ENCODE results near the gene STPG4.

Gene STPG4

DNA sequence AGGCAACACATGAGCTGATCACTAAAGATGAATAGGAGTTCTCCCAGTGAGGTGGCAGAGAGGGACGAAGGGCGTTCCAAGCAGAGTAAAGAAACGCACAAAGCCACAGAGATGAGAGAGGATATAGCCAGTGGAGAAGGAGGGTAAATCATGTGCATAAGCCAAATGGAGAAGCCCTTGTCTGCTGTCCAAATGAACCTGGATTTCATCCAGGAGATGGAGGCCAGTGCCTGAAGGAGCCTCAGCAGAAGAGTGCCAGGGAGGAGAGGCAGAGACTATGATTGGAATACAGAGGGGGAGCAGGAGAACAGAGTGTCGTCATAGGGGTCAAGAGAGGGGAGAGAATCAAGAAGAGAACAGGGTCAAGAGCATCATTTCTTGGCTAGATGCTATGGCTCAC lies 48.9 kb upstream of the STPG4 start:
- no peaks in the 10 kb centered on the region for H3K36me3 ChIP-seq (ENCODE audit: control insufficient read depth in 2 of 2, insufficient read depth in 1 of 2, low read length in 2 of 2)
- no peaks in the 10 kb centered on the region for H3K9me3 ChIP-seq (ENCODE audit: control insufficient read depth, insufficient read depth, low read depth, low read length)
- H3K4me3 ChIP-seq (ENCODE audit: low read depth, low read length), result no peak overlapping the region
- no peak overlapping the region for H3K27ac ChIP-seq (ENCODE audit: extremely low read depth, low read depth, low read length)
- TF ChIP-seq, protein P1, sequence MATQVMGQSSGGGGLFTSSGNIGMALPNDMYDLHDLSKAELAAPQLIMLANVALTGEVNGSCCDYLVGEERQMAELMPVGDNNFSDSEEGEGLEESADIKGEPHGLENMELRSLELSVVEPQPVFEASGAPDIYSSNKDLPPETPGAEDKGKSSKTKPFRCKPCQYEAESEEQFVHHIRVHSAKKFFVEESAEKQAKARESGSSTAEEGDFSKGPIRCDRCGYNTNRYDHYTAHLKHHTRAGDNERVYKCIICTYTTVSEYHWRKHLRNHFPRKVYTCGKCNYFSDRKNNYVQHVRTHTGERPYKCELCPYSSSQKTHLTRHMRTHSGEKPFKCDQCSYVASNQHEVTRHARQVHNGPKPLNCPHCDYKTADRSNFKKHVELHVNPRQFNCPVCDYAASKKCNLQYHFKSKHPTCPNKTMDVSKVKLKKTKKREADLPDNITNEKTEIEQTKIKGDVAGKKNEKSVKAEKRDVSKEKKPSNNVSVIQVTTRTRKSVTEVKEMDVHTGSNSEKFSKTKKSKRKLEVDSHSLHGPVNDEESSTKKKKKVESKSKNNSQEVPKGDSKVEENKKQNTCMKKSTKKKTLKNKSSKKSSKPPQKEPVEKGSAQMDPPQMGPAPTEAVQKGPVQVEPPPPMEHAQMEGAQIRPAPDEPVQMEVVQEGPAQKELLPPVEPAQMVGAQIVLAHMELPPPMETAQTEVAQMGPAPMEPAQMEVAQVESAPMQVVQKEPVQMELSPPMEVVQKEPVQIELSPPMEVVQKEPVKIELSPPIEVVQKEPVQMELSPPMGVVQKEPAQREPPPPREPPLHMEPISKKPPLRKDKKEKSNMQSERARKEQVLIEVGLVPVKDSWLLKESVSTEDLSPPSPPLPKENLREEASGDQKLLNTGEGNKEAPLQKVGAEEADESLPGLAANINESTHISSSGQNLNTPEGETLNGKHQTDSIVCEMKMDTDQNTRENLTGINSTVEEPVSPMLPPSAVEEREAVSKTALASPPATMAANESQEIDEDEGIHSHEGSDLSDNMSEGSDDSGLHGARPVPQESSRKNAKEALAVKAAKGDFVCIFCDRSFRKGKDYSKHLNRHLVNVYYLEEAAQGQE (tag by site-specific recombination; IDR thresholded peaks at IDR 0.05), result 0 out of 2 replicates have a peak, but pooled peaks have one; percentile 30
- no peak for TF ChIP-seq MYNN (tag by site-specific recombination; IDR thresholded peaks at IDR 0.05; ENCODE audit: borderline replicate concordance)
- CTCF ChIA-PET, result interaction anchor here (1.1 kb wide), 2 partner anchors 9 to 60 kb away, joined by 3 to 4 read pairs; no protein-coding TSS in a partner anchor
- H3K4me1 ChIP-seq (ENCODE audit: control insufficient read depth, insufficient read depth, low read length), result peaks cover 4% of the 10 kb centered on the region
- POLR2A ChIA-PET, result no interaction called here

DNA sequence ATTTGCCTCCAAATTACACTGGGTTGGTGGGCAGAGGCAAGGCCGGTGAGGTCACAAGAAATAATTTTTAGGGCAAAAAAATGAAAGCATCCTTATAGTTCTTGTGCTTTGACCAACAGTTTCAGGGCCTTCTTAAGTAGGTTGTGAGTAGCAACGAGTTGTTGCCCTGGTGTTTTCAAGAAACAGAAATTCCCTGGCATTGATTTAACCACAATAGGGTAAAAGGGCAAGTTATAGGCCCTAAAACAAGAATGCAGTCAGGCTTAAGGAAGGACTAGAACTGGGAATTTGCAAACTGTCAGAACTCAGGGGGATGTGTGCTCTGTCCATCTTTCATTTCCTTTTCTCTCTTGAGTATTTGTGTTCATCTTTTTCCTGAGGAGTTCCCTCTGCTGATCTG lies 46.1 kb upstream of the STPG4 start:
- TF ChIP-seq ZNF621 (tag by site-specific recombination; IDR thresholded peaks at IDR 0.05), result no peak
- TF ChIP-seq ZNF10 (tag by site-specific recombination; IDR thresholded peaks at IDR 0.05), result no peak
- TF ChIP-seq, protein P2, sequence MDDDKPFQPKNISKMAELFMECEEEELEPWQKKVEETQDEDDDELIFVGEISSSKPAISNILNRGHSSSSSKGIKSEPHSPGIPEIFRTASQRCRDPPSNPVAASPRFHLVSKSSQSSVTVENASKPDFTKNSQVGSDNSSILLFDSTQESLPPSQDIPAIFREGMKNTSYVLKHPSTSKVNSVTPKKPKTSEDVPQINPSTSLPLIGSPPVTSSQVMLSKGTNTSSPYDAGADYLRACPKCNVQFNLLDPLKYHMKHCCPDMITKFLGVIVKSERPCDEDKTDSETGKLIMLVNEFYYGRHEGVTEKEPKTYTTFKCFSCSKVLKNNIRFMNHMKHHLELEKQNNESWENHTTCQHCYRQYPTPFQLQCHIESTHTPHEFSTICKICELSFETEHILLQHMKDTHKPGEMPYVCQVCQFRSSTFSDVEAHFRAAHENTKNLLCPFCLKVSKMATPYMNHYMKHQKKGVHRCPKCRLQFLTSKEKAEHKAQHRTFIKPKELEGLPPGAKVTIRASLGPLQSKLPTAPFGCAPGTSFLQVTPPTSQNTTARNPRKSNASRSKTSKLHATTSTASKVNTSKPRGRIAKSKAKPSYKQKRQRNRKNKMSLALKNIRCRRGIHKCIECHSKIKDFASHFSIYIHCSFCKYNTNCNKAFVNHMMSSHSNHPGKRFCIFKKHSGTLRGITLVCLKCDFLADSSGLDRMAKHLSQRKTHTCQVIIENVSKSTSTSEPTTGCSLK (tag by site-specific recombination; IDR thresholded peaks at IDR 0.05), result no peak
- no peak for TF ChIP-seq ZNF239 (tag by site-specific recombination; IDR thresholded peaks at IDR 0.05)
- TF ChIP-seq, protein P3, sequence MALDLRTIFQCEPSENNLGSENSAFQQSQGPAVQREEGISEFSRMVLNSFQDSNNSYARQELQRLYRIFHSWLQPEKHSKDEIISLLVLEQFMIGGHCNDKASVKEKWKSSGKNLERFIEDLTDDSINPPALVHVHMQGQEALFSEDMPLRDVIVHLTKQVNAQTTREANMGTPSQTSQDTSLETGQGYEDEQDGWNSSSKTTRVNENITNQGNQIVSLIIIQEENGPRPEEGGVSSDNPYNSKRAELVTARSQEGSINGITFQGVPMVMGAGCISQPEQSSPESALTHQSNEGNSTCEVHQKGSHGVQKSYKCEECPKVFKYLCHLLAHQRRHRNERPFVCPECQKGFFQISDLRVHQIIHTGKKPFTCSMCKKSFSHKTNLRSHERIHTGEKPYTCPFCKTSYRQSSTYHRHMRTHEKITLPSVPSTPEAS (tag by site-specific recombination; IDR thresholded peaks at IDR 0.05), result no peak
- no peak for TF ChIP-seq ZNF747 (tag by site-specific recombination; IDR thresholded peaks at IDR 0.05)
- TF ChIP-seq, protein P4, sequence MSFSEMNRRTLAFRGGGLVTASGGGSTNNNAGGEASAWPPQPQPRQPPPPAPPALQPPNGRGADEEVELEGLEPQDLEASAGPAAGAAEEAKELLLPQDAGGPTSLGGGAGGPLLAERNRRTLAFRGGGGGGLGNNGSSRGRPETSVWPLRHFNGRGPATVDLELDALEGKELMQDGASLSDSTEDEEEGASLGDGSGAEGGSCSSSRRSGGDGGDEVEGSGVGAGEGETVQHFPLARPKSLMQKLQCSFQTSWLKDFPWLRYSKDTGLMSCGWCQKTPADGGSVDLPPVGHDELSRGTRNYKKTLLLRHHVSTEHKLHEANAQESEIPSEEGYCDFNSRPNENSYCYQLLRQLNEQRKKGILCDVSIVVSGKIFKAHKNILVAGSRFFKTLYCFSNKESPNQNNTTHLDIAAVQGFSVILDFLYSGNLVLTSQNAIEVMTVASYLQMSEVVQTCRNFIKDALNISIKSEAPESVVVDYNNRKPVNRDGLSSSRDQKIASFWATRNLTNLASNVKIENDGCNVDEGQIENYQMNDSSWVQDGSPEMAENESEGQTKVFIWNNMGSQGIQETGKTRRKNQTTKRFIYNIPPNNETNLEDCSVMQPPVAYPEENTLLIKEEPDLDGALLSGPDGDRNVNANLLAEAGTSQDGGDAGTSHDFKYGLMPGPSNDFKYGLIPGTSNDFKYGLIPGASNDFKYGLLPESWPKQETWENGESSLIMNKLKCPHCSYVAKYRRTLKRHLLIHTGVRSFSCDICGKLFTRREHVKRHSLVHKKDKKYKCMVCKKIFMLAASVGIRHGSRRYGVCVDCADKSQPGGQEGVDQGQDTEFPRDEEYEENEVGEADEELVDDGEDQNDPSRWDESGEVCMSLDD (tag by site-specific recombination; IDR thresholded peaks at IDR 0.05), result no peak
- TF ChIP-seq SALL2 (tag by site-specific recombination; IDR thresholded peaks at IDR 0.05; ENCODE audit: borderline replicate concordance), result no peak
- TF ChIP-seq, protein P5, sequence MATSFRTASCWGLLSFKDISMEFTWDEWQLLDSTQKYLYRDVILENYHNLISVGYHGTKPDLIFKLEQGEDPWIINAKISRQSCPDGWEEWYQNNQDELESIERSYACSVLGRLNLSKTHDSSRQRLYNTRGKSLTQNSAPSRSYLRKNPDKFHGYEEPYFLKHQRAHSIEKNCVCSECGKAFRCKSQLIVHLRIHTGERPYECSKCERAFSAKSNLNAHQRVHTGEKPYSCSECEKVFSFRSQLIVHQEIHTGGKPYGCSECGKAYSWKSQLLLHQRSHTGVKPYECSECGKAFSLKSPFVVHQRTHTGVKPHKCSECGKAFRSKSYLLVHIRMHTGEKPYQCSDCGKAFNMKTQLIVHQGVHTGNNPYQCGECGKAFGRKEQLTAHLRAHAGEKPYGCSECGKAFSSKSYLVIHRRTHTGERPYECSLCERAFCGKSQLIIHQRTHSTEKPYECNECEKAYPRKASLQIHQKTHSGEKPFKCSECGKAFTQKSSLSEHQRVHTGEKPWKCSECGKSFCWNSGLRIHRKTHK (tag by site-specific recombination; IDR thresholded peaks at IDR 0.05), result no peak
- TF ChIP-seq, protein P6, sequence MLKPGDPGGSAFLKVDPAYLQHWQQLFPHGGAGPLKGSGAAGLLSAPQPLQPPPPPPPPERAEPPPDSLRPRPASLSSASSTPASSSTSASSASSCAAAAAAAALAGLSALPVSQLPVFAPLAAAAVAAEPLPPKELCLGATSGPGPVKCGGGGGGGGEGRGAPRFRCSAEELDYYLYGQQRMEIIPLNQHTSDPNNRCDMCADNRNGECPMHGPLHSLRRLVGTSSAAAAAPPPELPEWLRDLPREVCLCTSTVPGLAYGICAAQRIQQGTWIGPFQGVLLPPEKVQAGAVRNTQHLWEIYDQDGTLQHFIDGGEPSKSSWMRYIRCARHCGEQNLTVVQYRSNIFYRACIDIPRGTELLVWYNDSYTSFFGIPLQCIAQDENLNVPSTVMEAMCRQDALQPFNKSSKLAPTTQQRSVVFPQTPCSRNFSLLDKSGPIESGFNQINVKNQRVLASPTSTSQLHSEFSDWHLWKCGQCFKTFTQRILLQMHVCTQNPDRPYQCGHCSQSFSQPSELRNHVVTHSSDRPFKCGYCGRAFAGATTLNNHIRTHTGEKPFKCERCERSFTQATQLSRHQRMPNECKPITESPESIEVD (tag by site-specific recombination; IDR thresholded peaks at IDR 0.05), result no peak
- TF ChIP-seq, protein P7, sequence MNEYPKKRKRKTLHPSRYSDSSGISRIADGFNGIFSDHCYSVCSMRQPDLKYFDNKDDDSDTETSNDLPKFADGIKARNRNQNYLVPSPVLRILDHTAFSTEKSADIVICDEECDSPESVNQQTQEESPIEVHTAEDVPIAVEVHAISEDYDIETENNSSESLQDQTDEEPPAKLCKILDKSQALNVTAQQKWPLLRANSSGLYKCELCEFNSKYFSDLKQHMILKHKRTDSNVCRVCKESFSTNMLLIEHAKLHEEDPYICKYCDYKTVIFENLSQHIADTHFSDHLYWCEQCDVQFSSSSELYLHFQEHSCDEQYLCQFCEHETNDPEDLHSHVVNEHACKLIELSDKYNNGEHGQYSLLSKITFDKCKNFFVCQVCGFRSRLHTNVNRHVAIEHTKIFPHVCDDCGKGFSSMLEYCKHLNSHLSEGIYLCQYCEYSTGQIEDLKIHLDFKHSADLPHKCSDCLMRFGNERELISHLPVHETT (tag by site-specific recombination; IDR thresholded peaks at IDR 0.05), result no peak
- no peak for TF ChIP-seq ZNF2 (tag by site-specific recombination; IDR thresholded peaks at IDR 0.05)
- no peak for TF ChIP-seq GLIS1 (tag by site-specific recombination; IDR thresholded peaks at IDR 0.05)
- TF ChIP-seq ZNF394 (tag by site-specific recombination; IDR thresholded peaks at IDR 0.05; ENCODE audit: borderline replicate concordance), result no peak
- no peak overlapping the region for H3K4me3 ChIP-seq (ENCODE audit: low read depth, low read length)
- H3K27ac ChIP-seq (ENCODE audit: extremely low read depth, low read depth, low read length), result no peak overlapping the region
- CTCF ChIA-PET, result no interaction called here
- no peaks in the 10 kb centered on the region for H3K4me1 ChIP-seq (ENCODE audit: control insufficient read depth, insufficient read depth, low read length)
- no peaks in the 10 kb centered on the region for H3K9me3 ChIP-seq (ENCODE audit: control insufficient read depth, insufficient read depth, low read depth, low read length)
- POLR2A ChIA-PET, result no interaction called here
- H3K36me3 ChIP-seq (ENCODE audit: control insufficient read depth in 2 of 2, insufficient read depth in 1 of 2, low read length in 2 of 2), result no peaks in the 10 kb centered on the region

Measured in HEK293 (cell line).